Activated T-cell treated with anti-CD3 and anti-CD28 coated beads, Interleukin-2, amount 50 U/mL, for 24 hours (primary cell): ENCODE results near the gene SSR3.
"Not testable (repeated sequence)": the region's sequence is repeated elsewhere in the genome, so short reads cannot be mapped to it uniquely, and the experiment has no call there.

Experiments
- DNase-seq: peaks from one replicate; pipeline ENCODE4 v3.0.0-alpha.2; 2020
- H3K27ac Mint-ChIP-seq: 2 replicates; pipeline ENCODE4 v1.8.0; 2020; ENCODE audit warnings: mild to moderate bottlenecking, mixed read lengths
- H3K27me3 Mint-ChIP-seq: 2 replicates; pipeline ENCODE4 v1.8.0; 2020; ENCODE audit warnings: mixed read lengths
- H3K36me3 Mint-ChIP-seq: 2 replicates; pipeline ENCODE4 v1.8.0; 2020; ENCODE audit warnings: low read depth, mixed read lengths
- H3K4me1 Mint-ChIP-seq: 2 replicates; pipeline ENCODE4 v1.8.0; 2020; ENCODE audit warnings: low read depth, mixed read lengths
- H3K4me3 Mint-ChIP-seq: 2 replicates; pipeline ENCODE4 v1.8.0; 2020; ENCODE audit warnings: mild to moderate bottlenecking, moderate library complexity, mixed read lengths
- H3K9me3 Mint-ChIP-seq: 2 replicates; pipeline ENCODE4 v1.8.0; 2020; ENCODE audit warnings: mixed read lengths

SSR3 gene

DNA sequence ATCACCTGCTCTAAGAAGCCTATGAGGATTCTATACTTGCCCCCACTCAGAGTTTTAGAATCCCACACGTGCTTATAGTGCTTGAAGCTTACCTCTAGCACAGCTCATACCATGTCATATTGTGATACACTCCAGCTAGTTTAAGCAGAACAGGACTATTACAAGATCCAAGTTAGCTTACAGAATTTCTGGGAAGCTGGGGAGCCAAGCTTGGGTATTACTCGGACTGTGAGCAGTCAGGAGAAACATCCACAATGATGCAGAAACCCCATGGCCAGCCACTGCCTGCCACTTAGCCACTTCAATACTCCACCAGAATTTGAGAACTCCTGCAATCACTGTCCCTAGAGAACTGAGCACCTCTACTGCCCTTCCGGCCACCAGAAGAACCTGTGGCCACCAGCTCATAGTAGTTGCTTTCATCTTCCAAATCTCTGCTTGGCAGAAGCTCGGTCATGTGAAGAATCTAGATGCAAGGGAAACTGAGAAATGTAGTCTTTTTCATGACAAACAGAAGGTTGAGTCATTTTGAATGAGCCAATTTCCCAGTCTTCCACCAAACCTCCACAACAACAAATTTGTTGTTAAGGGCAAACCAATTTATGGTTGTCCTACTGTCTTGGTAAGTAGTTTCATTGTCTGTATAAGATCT is 27.7 kb upstream of the SSR3 start:
- no peak overlapping the region for H3K4me3 Mint-ChIP-seq
- peaks cover 6% of the 10 kb centered on the region for H3K4me1 Mint-ChIP-seq
- no peaks in the 10 kb centered on the region for H3K9me3 Mint-ChIP-seq
- no peak for DNase-seq
- H3K27me3 Mint-ChIP-seq = peaks cover 4% of the 10 kb centered on the region
- H3K36me3 Mint-ChIP-seq = no peaks in the 10 kb centered on the region
- H3K27ac Mint-ChIP-seq = no peak overlapping the region

DNA sequence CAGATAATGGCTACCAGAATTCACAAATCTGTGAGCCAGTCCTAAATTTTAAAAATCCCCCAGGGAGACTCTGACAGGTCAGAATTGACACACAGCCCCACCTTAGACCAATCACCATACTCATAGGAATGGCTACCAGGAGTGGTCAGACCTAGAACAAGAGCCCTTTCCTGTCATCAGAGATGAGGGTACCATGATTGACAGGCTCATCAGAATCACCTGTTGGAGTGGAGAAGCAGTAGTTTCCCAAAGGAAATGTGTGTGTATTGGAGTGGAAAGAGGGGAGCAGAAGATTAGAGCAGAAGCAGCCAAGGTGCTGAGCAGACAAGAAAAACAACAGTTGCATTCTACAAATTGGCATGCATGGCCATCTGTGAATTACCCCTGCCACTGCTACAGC is 27.0 kb upstream of the SSR3 start:
- Mint-ChIP-seq H3K9me3 (no peaks in the 10 kb centered on the region), H3K27me3 (peaks cover 4% of the 10 kb centered on the region), H3K4me1 (peaks cover 6% of the 10 kb centered on the region), H3K27ac (no peak overlapping the region), H3K4me3 (no peak overlapping the region), H3K36me3 (no peaks in the 10 kb centered on the region)
- DNase-seq = no peak

DNA sequence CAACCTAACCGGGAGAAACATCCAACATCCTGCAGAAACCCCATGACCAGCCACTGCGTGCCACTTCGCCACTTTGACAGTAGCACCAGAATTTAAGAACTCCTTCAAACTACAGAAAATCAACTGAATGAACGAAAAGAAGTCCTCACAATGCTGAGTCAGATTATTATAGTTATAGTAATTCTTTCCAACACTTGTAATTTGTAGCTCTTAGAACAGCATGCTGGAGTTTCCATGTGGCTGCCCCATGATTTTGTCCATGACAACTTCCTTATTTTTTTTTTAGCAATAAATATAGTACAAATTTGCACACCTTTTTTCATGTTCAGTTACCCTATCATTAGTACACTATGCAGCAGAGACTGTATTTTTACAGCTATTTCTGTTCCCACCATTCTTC is 26.1 kb upstream of the SSR3 start:
- H3K4me1 Mint-ChIP-seq = peaks cover 6% of the 10 kb centered on the region
- no peaks in the 10 kb centered on the region for H3K36me3 Mint-ChIP-seq
- no peak for DNase-seq
- peaks cover 7% of the 10 kb centered on the region for H3K27me3 Mint-ChIP-seq
- no peak overlapping the region for H3K4me3 Mint-ChIP-seq
- no peak overlapping the region for H3K27ac Mint-ChIP-seq
- no peaks in the 10 kb centered on the region for H3K9me3 Mint-ChIP-seq

DNA sequence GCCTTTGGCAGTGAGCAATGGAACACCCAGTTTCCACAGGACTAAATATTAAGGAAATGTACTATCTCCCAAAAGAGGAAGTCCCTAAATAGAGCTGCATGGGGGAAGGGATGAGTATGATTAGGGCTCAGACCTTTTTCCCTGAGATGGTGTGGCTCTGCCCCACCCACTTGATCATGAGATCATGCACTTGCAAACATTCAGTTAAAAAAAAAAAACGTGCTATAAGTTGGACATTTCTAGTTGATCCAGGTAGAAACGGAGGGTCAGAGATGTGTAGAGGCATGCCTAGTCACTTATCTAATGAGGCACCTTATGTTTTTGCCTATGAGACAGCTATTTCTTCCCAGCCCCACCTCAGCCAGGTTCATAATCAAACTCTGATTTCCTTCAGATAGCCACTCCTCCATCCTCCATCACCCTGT is 24.5 kb upstream of the SSR3 start:
- Mint-ChIP-seq H3K4me1 (peaks cover 6% of the 10 kb centered on the region), H3K4me3 (no peak overlapping the region), H3K36me3 (no peaks in the 10 kb centered on the region), H3K27me3 (peaks cover 16% of the 10 kb centered on the region), H3K9me3 (no peaks in the 10 kb centered on the region), H3K27ac (no peak overlapping the region)
- DNase-seq = no peak

DNA sequence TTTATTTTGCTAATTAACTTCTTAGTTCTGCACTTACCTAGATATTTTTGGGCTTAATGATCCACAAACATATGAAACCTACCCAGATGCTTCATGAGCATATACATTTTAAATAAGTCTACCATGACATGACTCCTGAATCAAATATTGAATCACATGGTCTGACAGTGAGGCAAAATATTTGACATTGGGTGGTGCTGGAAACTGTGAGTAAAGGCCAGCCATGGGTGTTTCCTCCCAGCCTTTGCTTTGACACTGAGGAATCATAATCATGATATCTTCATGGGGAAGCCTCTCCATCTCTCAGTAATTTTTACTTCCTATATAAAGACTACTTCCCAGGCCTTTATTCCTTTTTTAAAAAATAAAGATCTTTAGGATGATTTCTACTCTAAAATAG is 22.8 kb upstream of the SSR3 start:
- DNase-seq = no peak
- Mint-ChIP-seq H3K27me3 (peaks cover 18% of the 10 kb centered on the region), H3K27ac (no peak overlapping the region), H3K36me3 (no peaks in the 10 kb centered on the region), H3K4me1 (peaks cover 2% of the 10 kb centered on the region), H3K9me3 (no peaks in the 10 kb centered on the region), H3K4me3 (no peak overlapping the region)

DNA sequence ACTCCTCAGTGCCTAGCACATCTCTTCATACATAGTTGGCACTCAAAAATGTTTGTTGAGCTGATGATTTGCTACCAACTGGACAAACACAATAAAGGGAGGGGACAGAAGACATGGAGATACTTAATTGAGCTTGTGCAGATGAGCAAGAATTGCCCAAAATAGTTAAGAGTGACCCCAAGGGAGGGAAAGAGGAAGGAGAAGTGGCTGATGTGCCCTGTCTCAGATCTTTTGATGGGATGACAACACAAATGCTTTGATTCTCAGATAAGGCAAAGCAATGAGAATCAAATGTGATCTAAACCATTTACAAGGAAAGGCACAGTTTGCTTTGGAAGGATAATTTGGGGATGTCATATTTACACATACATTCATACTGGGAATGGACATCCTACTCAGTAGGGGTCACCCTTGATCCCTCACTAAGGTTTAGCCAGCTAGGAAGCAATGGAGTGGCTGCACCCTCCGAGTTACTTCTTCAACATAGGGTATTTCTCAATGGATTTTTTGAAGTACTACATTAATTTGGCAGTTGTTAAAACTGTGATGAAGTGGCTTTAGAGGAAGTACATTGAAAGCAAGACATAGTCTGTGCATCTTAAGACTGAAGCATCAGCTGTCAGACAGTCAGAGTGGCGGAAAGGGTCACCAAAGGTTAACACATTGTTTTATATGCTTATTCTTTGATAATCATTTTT is 21.9 kb upstream of the SSR3 start:
- no peaks in the 10 kb centered on the region for H3K36me3 Mint-ChIP-seq
- no peak for DNase-seq
- no peak overlapping the region for H3K4me3 Mint-ChIP-seq
- no peaks in the 10 kb centered on the region for H3K4me1 Mint-ChIP-seq
- H3K9me3 Mint-ChIP-seq = no peaks in the 10 kb centered on the region
- H3K27ac Mint-ChIP-seq = no peak overlapping the region
- peaks cover 23% of the 10 kb centered on the region for H3K27me3 Mint-ChIP-seq

DNA sequence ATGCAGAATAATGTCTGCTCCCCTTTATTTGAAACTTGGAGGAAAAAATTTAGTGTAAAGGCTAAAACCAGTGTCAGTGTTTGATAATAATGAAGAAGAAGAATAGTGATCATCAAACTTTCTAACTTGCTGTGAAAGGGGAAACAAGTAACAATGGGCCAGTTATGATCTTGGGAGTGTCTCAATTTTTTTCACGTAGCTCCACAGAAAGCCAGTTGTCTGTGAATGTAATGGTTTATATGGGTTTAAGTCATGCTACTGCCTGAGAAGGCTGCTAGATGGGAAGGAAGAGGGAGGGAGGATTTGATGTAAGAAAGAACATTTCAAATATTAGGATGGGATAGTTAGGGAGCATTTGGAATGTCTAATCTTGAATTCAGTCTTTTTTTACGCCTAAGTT is 21.1 kb upstream of the SSR3 start:
- no peak overlapping the region for H3K4me3 Mint-ChIP-seq
- no peak for DNase-seq
- peaks cover 23% of the 10 kb centered on the region for H3K27me3 Mint-ChIP-seq
- no peaks in the 10 kb centered on the region for H3K4me1 Mint-ChIP-seq
- no peak overlapping the region for H3K27ac Mint-ChIP-seq
- H3K9me3 Mint-ChIP-seq = no peaks in the 10 kb centered on the region
- H3K36me3 Mint-ChIP-seq = no peaks in the 10 kb centered on the region

DNA sequence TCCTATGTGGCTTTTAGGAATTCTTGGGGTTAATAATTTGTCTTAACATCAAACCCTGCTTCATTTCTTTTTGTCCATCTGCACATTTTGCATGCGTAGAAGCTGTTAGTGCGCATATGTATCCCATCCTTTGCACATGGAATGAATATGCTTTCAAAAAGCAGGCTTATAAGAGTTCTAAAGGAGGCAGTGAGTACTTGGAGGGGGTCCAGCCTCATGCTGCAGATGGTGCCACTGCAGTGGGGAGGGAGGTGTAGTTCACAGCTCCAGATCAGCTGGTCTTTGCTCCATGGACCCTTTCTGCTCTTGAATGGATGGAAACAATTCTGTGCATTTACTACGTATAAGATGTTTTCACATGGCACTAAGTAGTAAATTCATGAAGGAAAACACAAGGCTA is 20.7 kb upstream of the SSR3 start:
- H3K4me1 Mint-ChIP-seq = no peaks in the 10 kb centered on the region
- H3K36me3 Mint-ChIP-seq = no peaks in the 10 kb centered on the region
- H3K27ac Mint-ChIP-seq = no peak overlapping the region
- H3K4me3 Mint-ChIP-seq = no peak overlapping the region
- peaks cover 23% of the 10 kb centered on the region for H3K27me3 Mint-ChIP-seq
- H3K9me3 Mint-ChIP-seq = no peaks in the 10 kb centered on the region
- no peak for DNase-seq

DNA sequence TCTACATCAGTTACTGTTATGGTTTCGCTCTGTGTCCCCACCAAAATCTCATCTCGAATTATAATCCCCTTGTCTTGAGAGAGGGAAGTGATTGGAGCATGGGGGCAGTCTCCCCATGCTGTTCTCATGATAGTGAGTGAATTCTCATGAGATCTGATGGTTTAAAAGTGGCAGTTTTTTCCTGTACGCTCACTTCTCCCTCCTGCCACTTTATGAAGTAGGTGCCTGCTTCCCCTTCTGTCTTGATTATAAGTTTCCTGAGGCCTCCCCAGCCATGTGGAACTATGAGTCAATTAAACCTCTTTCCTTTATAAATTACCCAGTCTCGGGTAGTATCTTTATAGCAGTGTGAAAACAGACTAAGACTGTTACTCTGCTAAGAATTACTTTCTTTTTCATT is 15.0 kb upstream of the SSR3 start:
- not testable (repeated sequence) for DNase-seq, H3K4me1 Mint-ChIP-seq, H3K4me3 Mint-ChIP-seq

DNA sequence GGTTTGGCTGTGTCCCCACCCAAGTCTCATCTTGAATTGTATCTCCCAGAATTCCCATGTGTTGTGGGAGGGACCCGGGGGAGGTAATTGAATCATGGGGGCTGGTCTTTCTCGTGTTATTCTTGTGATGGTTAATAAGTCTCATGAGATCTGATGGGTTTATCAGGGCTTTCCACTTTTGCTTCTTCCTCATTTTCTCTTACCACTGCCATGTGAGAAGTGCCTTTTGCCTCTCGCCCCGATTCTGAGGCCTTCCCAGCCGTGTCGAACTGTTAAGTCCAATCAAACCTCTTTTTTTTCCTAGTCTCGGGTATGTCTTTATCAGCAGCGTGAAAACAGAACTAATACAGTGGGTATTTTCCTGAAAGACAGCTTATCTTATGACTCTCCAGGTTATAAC is 14.1 kb upstream of the SSR3 start:
- H3K27ac Mint-ChIP-seq, DNase-seq, H3K9me3 Mint-ChIP-seq, H3K4me3 Mint-ChIP-seq, H3K36me3 Mint-ChIP-seq, H3K4me1 Mint-ChIP-seq: not testable (repeated sequence)
- H3K27me3 Mint-ChIP-seq = peaks cover 13% of the 10 kb centered on the region

More for the DNA sequence above, 15.0 kb upstream of the SSR3 start:
- Mint-ChIP-seq H3K27me3 (peaks cover 18% of the 10 kb centered on the region), H3K27ac (peak overlapping the region; percentile 45)
- H3K9me3 Mint-ChIP-seq, H3K36me3 Mint-ChIP-seq: not testable (repeated sequence)

DNA sequence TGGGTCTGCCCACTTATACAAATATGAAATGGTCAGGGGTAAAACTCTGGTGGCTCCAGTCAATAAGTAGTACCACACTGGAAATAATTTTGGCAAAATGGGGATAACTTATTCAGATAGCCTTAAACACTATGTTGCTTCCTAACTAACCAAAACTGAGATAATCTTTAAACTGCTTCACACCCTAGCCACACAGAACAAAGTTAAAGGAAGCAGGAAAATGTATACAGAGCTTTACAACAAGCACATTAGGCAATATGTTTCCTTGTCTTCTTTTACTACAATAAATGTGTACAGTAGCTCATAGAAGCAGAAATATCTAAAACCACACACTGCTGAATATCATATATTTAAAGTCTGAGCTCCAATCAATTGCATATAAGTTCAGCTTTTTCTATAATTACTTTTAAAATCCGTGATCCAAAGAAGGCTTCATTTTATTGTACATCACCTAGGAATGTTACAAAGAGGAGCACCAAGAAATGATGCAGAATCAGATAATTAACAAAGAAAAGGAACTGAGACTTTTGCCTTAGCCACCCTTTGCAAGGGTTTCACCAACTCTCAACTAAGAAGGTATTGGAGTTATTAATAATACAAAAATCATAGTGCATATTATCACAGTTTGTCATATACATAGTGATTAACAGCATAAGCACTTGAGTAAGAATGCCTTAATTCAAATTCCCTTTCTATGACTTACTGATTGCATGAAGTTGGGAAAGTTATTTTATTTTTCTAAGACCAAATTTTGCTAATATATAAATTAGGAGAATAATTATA is 9.2 kb upstream of the SSR3 start:
- Mint-ChIP-seq H3K27me3 (peaks cover 6% of the 10 kb centered on the region), H3K36me3 (no peaks in the 10 kb centered on the region), H3K4me3 (no peak overlapping the region), H3K9me3 (no peaks in the 10 kb centered on the region), H3K4me1 (no peaks in the 10 kb centered on the region), H3K27ac (no peak overlapping the region)
- DNase-seq = no peak

DNA sequence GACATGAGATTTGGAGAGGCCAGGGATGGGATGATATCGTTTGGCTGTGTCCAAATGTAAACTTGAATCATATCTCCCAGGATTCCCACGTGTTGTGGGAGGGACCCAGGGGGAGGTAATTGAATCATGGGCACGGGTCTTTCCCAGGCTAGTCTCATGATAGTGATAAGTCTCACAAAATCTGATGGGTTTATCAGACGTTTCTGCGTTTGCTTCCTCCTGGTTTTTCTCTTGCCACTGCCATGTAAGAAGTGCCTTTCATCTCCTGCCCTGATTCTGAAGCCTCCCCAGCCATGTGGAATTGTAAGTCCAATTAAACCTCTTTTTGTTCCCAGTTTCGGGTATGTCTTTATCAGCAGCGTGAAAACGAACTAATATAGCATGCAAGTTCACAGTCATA is 7.6 kb upstream of the SSR3 start:
- H3K4me1 Mint-ChIP-seq, H3K36me3 Mint-ChIP-seq, H3K9me3 Mint-ChIP-seq, H3K27ac Mint-ChIP-seq, DNase-seq, H3K4me3 Mint-ChIP-seq, H3K27me3 Mint-ChIP-seq: not testable (repeated sequence)

DNA sequence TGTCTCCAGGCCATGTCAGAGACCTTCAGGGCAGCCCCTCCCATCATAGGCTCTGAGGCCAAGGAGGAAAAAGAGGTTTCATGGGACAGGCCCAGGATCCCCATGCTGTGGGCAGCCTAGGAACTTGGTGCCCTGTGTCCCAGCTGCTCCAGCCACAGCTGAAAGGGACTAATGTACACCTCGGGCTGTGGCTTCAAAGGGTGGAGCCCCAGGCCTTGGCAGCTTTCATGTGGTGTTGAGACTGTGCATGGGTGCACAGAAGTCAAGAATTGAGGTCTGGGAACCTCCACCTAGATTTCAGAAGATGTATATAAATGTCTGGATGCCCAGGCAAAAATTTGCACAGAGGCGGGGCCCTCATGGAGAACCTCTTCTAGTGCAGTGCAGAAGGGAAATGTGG is 6.6 kb upstream of the SSR3 start:
- Mint-ChIP-seq H3K27me3 (peaks cover 6% of the 10 kb centered on the region), H3K4me3 (no peak overlapping the region), H3K4me1 (no peaks in the 10 kb centered on the region), H3K36me3 (no peaks in the 10 kb centered on the region), H3K27ac (no peak overlapping the region), H3K9me3 (no peaks in the 10 kb centered on the region)
- no peak for DNase-seq

DNA sequence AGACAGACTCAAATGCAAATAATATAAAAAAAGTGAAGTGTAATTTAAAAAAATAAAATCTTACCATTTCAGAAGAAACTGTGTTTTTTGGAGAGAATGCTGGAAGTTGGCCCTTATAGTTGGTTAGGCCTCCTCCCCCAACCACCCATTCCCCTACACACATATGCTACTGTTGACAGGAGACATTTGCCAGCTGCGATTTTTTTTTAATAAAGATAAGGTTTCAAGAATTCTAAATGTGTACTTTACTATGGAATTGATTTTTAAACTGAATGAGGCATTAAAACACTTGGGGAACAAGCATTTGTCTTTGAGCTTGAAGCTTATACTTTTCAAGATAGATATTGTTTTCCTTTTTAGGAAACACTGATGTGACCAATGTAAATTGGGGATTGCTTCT is 4.4 kb upstream of the SSR3 start:
- Mint-ChIP-seq H3K27me3 (no peaks in the 10 kb centered on the region), H3K27ac (no peak overlapping the region), H3K9me3 (no peaks in the 10 kb centered on the region), H3K4me1 (peaks cover 10% of the 10 kb centered on the region), H3K36me3 (peaks cover 6% of the 10 kb centered on the region), H3K4me3 (no peak overlapping the region)
- no peak for DNase-seq

DNA sequence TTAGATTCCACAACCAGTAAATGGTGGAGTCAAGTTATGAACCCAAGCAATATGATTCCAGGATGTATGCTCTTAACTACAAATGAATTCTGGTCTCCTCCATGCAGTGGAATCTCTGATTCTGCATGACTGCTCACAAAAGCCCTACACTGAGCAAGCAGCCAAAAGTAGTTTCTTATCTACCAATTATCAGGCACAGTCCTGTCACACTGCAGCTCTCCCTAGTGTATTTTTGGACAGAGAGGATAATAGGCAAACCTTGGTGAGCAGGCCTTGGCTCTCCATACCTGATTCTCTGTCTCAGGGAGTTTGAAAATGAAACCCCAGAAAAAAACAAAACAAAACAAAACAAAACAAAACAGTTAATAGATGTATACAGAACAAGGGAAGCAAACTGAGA is 3.5 kb upstream of the SSR3 start:
- Mint-ChIP-seq H3K27ac (no peak overlapping the region), H3K27me3 (no peaks in the 10 kb centered on the region), H3K4me3 (no peak overlapping the region), H3K4me1 (peaks cover 17% of the 10 kb centered on the region), H3K36me3 (peaks cover 15% of the 10 kb centered on the region), H3K9me3 (no peaks in the 10 kb centered on the region)
- DNase-seq = no peak
